Fibroblast of skin of scalp (primary cell): ENCODE results near the gene LMO1.

Source experiments
- DNase-seq: peaks from one replicate; pipeline ENCODE4 v3.0.0-alpha.2; 2013

LMO1 gene

DNA sequence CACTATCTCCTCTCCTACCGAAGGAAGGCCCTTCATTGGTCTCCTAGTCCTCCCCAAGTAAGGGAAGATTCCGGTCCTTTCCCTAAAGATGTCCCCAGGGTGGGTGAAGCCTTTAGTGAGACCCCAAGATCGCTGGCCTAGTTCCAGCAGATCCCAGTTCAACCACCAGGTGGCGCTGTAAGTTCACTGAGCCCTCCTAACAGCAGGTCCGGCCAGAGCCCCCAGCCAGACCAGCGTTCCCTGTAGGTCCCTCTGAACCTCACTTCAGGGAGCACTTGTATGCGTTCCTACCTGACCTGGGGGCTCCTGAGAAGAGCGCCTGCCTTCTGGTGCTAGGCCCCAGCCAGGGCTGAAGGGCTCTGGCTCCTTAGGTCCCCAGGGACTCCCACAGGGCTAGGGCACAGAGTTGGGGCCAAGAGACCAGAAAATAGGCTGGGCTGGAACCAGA, 38.1 kb downstream of the LMO1 start:
- DNase-seq = peak; percentile 66

DNA sequence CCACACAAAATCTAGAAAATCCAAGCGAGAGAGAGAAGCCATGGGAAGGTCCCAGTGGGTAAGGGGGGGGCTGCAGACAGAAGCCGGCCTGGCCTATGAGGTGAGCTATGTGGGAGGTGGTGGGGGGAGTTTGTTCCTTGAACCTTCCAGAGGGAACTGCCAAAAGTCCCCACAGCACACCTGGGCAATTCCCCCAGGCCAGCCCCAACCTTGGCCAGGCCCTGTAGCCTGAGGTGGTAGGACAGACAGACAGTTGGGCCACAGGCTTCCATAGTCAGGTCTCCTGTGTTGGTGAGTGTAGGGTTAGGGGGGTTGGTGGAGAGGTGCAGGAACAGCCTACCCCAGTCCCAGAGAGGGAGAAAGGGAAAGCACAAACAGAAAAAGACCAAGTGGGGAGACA, 39.0 kb downstream of the LMO1 start:
- no peak for DNase-seq

DNA sequence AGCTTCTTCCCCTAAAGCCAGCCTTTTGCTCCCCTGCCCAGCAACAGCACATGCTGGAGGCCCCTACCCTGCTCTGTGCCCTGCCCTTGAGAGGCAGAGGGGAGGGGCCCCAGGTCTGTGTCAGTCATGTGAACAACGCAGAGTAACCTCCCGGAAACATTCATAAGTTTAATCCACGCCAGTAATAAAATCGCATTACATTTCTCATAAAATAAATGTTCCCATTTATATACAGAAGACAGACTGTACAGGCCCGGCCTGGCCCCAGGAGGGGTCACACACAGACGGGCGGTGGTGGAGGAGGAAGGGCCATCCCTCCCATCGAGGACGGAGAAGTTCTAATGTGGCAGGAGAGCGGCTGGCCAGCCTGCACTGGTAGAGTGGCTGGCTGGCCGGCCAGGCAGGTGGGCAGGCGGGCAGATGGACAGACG, 39.5 kb downstream of the LMO1 start:
- DNase-seq = no peak

DNA sequence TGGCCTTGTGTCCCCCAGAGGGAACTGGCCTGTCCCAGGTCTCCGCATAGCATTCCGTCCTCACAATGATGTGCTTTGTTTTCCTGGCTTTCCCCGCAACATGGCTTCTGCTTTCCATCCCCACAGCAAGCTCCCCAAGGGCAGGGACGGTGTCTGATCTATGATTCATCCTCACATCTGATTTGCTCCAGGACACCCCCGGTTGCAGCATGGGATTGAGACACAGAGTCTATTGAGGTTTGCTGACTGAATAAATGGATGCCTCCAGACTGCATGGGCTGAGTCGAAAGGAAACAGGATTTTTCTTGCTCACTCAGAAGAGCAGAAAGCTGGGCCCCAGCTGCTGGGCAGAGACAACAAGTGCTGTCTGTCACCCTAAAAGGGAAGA, 40.2 kb downstream of the LMO1 start:
- DNase-seq = peak; percentile 29

DNA sequence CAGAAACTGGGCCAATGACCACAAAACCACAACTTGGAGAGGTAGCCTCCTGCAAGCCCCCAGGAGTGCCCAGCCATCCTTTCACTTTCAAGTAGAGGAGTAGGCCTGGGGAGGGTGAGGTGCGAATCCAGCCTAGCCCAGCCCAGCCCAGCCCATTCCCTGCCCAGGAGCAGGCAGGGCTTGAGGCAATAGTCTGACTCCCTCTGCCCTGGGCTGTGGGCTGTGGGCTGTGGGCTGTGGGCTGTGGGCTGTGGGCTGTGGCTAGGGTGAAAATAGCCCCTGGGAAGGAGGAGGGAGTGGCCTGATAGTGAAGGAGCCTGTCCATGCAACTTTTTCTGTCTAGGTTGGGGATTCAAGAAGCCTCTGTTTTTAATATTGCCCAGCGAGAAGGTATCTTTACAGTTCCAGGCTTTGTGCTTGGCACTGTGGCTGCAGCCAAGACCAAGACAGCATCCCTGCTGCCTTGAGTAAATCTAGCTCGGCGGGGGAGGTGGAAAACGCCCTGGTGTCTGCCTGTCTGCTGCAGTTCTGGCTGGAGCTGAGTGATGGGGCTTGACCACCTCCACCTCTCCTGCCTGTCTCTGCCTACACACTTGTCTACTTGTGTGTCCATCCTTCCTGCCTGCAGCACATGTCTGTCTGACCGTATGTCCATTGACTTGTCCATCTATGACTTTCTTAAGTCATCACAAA, 40.7 kb downstream of the LMO1 start:
- DNase-seq = no peak

DNA sequence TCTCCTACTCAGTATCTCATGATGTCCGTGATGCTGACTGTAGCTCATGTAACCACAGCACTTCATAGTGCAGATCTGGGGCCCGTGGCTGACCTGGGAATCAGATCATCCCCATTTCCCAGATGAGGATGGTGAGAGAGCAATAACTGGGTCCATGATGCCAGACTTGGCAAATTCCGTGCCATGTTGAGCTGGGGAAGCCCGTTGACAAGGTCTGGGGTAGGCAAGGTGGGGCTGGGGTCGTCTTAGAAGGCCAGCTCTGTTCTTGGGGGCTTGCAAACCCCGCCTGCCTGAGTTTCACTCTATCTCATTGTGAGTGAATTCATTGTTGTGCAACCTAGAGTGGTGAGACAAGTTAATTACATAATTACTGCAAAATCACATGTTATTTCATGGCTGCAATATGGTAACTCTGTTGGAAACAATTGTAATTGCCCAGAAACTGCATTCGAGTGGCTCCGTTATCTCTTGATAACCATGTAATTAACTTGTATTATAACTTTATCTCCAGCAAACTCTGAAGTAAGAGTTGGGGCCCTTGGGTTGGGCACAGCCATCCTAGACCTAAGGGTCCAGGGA, 41.7 kb downstream of the LMO1 start:
- no peak for DNase-seq

DNA sequence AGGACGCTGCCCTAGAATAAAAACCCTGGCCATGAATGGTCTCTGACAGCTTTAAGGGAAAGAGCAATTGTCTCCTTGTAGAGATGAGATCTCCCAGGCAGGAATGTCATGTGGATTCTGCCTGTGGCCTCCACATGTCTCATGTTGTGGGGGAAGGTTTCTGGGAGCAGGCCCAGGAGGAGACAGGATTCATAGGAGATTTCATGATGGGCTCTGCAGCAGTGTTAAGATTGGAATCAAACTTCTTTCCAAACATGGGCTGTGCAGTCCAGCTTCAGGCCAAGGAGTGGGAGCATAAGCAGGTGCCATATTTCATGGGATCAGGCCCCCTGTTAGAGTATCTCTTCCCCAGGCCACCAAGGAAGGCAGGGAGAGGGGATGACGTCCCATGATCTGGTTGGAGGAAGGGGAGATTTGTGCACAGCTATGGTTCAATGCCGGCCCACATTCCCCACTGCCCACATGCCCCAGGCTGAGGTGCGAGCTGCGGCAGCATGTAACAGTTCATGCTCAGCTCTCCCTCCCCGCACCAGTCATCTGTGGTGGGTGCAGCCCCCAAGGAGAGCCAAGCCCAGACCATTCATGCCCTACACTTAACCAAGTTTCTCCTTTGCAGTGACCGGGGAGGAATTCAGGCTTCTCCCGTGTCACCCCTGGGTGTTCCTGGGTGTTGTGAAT, 42.5 kb downstream of the LMO1 start:
- no peak for DNase-seq

DNA sequence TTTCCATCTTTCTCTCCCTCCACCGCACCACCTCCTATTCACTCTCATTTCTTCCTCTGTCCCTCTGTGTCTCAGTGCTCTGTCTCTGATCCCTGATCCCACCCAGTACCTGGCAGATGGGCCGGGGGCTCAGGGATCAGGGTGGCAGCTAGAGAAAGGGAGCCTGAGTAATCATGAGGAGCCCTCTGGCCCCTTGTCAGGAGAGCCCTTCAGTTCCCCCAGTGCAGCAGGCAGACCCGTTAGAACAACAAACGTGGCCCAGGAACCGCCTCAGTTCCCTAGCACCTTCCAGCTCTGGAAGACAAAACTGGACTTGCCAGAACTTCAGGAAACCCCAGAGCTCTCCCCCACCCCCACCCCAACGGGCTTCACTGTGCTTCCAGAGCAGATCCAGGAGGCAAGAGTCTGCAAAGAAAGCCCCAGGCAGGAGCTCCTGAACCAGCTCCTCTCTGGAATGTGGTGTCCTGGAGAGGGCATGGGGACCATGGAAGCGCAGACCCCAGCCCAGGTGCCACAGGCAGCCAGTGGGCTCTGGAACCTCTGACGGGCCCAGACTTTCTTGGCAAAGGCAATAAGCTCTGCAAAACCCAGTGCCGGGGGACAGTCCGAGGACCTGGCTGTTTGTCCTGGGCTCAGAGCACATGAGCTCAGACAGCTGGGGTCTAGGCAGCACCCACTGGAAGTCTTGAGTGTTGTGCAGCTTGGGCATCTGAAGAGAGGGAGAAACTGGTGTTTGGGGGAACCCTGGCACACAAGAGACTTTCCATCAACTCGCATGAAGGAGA, 43.2 kb downstream of the LMO1 start:
- DNase-seq = no peak

DNA sequence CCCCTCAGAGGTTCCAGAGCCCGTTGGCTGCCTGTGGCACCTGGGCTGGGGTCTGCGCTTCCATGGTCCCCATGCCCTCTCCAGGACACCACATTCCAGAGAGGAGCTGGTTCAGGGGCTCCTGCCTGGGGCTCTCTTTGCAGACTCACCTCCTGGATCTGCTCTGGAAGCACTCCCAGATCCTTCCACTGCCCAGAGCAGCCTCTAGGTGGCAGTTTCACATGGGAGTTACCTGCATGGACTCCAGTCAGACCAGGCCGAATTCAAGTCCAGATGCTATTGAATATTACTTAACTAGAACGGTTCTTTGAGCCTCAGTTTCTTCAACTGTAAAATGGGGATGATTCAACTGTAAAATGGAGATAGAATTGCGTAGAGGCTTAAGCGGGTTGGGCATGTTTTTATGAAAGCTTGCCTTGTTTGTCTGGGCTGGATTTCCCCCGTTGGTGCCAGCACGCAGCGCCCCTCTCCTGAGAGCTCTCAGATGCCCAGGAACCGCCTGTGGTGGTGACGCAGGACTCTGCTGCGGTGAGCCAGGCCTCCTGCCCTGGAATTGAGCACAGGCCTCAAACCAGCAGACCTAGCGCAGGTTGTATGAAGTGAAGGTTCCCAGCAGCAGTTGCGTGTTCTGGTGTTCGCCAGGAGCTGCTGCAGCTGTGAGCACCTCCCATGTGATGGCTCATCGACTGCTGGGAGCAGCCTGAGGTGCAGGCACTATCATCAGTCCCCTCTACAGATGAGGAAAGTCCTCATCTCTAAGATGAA, 44.2 kb downstream of the LMO1 start:
- peak; percentile 51 for DNase-seq

DNA sequence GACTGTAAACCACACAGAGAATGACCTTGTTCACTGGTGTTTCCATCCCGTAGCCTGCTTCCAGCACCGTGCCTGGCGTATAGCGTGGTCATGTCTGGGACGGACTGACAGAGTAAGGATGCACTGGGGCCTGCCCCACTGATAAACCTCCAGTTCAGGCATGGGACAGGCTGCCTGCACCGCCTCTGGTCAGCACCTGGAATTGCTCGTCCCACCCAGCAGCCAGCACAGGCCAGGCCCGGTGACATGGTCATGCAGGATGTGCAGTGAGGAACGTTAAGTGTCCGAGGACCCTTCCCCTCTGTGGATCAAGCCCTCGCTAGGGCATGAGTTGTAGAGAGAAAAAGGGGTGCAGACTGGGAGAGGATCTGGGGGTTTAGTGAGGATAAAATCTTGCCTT, 44.8 kb downstream of the LMO1 start:
- DNase-seq = no peak

DNA sequence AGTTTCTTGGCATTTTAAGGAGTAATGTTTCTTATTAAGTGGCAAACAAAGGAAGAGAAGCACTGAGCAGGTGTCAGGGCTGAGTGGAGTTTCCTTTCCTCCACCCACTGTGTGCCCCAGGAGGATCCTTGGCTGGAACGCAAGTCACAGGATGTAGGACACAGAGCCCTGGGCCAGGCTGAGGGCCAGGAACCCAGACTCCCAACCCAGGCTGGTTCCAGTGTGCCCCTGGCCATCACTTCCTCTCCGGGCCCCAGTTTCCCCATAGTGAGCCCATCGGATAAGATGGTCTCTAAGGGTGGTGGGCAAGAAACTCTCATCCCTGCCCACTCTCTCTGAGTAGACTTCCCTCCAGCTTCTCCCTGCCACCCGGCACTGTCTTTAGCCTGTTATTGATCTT, 45.3 kb downstream of the LMO1 start:
- no peak for DNase-seq

DNA sequence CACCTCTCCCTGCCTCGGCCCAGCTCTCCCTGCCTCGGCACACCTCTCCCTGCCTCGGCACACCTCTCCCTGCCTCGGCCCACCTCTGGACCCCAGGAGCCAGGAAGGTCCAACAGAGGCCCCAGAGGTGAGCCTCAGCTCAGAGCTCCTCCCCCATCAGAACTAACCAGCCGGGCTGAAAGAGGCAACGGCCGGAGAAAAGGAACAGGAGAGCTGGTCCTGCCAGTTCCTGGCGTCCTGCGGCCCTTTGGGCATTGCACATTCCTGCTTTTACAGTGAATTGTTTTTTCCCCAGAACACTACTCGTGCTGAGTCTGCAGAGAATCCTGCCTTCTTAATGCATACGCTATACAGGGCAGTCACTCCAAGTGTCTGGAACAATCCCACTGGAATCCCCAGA, 45.8 kb downstream of the LMO1 start:
- no peak for DNase-seq

DNA sequence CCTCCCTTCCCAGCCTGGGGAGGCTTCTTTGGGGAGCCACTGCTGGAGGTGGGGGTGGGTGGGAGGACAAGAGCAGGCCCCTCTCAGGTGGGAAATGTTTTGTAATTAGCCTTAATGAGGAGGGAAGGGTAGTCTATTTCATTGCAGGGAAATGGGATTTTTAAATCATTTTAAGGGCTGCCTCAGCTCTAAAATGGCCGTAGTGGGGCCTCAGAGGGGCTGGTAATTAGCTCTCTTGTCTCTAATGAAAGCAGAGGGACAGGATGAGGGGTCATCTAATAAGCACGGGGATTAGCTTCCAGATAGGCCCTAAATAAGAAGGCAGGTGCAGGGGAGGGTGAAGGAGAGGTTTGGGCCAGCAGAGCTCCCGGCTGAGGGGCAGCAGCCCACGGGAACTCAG, 46.5 kb downstream of the LMO1 start:
- no peak for DNase-seq

DNA sequence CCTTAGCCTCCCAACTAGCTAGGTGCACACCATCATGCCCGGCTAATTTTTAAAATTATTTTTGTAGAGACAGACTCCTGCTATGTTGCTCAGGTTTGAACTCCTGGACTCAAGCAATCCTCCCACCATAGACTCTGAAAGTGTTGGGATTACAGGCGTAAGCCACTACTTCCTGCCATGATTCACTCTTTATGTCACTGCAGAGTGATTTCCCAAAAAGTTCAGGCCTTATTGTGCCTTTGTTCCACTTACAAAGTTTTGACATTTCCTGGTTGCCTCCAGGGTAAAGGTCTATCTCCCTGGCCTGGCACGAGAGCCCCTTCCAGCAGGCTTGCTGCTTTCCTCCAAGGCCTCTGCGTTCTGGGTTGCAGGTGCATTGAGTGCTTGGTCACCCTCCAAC, 50.3 kb downstream of the LMO1 start:
- DNase-seq = no peak

DNA sequence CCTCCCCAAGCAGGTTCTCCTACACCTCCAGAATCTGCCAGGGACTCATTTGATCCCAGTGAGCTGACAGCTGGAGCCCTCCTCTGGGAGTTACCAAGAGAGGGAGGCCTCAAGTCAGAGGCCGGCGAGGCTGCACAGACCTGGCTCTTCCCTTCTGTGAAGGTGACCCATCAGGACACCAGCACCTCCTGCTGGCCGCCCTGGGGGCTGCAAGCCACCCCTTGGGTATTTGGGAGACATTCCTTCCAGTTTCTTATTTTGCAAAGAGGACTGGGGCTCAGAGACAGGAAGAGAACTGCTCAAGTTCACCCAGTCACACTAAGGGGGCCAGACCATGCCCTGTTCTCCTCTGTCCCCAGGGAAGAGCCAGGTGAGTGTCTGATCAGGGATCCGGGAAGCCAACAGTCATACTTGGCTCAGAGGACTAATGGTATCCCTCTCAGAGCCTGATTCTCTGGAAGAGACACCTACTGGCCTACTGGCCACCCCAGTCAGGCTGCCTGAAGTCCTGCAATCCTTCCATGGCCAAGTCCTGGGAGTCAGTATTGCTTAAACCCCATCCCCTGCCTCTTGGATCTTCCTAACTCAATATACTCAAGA, 54.4 kb downstream of the LMO1 start:
- no peak for DNase-seq

DNA sequence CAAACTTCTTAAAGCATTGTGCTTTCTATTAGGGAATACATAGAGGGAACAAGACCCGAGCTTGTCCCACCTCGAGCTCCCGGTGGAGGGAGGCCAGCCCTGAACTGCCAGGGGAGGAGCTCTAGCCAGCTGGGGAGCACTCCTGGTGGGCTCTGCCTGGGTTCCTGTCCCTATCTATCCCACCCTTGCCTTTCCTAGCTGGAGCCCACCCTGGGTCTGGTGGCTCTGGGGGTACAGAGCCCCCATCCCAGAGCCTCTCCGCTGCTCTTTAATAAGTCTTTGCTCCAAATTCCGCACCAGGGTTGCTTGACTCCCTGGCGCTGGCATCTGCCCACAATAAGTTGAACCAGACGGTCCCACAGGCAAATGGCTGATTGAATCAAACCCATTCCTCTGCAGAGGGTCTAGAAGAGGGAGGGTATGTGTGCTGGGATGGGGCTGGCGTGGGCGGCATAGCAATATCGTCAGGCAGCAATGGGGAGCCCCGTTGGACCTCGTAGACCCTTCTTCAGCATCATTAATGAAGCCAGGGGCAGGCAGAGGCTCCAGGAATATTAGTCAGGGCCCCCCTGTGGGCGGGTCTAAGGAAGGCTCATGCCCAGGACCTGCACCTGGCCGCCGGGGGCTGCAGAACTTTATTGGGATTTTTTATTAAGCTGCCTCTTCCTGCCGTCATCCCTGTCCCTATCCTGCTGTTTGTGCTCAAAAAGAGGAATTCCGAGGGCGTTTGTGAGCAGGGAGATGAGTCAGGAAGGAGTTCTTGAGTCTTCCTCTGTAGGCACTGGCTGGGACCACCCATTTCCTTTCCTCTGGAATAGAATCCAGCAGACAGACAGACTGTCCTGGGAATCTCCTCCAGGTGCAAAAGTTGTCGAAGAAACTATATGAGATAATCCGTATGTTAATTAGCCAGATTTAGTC, 56.3 kb downstream of the LMO1 start:
- peak; percentile 39 for DNase-seq

DNA sequence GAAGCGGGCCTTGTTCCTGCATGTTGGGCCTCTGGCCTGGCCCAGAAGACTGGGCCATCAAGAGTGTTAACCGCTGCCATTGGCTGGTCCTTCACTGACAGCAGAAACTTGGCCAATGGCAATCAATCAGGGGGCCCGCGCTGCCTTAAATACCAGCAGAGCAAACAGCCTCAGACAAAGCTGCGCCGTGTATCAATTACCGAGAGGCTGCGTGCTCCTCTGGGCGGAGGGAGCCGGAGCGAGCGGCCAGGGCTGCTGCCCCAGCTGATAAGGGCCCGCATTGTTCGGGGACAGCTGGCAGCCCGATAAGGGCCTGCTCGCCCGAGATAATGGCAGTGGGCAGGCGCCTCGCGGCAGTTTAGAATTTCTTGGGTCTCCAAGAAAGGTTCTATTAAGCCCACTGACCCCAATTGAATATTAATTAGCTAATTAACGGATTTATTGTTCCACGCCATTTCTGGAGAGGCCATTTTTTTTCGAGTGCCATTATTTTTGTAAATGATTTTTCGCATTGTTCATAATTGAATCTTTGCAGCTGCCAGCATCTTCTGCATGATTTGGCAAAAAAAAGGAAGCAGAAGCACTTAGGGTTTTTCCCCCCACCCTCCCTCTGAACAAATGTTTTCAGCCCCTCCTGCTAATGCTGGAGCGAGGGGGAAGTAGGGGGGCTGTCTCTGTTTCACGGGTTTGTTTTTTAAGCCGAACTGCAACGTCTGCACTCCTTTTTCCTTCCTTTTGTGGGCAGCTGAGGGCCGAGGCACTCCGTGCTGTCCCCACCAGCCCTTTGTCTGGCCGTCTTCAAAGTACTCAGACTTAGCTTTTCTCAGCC, 57.2 kb downstream of the LMO1 start:
- no peak for DNase-seq

DNA sequence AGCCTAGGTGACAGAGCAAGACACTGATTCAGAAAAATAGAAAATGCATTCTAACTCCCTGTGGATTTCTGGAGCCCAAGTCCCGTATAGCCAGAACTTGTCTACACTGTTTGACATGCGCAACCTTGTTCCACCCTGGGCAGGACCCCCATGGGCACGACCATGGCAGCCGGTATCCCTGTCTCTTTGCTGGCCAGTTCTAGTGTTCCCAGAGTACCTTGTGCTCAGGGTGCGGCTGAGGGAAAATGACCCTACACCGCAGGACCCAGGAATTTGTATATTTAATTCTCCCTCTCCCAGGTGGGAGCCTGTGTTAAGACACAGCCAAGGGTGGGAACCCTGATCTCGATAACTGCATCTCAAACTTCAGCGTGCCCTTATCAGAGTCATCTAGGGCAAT, 58.1 kb downstream of the LMO1 start:
- DNase-seq = no peak

DNA sequence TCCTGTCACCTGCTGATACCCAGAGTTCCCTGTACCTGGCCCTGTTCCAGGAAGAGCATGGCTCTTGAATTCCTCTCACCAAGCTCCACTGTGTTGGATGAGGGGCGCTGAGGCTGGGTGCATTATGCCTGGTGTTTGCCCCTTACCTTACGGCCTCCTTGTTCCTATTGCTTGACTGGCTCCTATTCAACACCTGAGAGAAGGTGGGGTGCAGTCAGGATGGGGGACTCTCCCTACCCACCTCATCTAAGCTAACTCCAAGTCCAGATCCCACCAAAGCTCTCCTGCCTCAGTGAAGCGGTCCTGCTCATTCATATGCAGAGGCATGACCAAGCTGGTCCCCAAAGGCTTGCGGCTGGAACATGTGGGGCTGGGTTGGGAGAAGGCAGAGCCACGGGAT, 59.1 kb downstream of the LMO1 start:
- no peak for DNase-seq

DNA sequence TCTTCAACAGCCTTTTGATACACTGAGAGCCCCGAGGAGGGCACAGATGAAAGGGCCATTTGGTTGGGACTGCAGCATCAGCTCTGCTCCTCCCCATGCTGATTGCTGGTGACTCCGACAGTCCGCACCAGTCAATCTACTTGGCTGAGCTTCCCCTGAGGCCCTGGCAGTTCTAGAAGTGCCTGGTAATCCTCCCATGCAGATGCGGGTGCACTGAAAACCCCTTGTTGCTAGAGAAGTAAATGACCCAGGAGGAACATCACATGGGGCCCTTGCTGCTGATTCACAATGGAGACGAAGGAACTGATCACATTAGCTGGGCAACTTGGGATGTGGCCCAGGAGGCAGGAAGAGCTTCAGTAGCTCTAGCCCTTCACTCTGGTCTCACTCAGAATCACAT, 59.7 kb downstream of the LMO1 start:
- DNase-seq = no peak
